ENCODE results near the gene SPNS3. TPM values are rescaled to one million over a fixed set of nuclear protein-coding genes. Genes with fewer than 3 reads are reported as not detected.

SPNS3 gene
- total RNA-seq, 1 donor from 2014 or later = not detected

GRCh38 chr17:4453812-4454591, 20.3 kb downstream of the SPNS3 start:
- H3K27me3 ChIP-seq (ENCODE audit: control insufficient read depth, insufficient read depth, low read length) = peaks cover 5% of the 10 kb centered on the region
- FAIRE-seq = peak; percentile 81
- H3K4me3 ChIP-seq (ENCODE audit: low read depth, low read length) = no peak overlapping the region
- no peaks in the 10 kb centered on the region for H3K36me3 ChIP-seq (ENCODE audit: control insufficient read depth, insufficient read depth, low read length)
- DNase-seq (ENCODE audit: low read depth) = no peak
- no peak for TF ChIP-seq CTCF (IDR thresholded peaks at IDR 0.05; ENCODE audit: insufficient read depth, low read length, severe bottlenecking)

- TF ChIP-seq CTCF (IDR thresholded peaks at IDR 0.05; ENCODE audit: insufficient read depth, low read length, severe bottlenecking) = no peak
- DNase-seq (ENCODE audit: low read depth) = no peak
- Histone ChIP-seq H3K36me3 (ENCODE audit: control insufficient read depth, insufficient read depth, low read length) (no peaks in the 10 kb centered on the region), H3K27me3 (ENCODE audit: control insufficient read depth, insufficient read depth, low read length) (no peaks in the 10 kb centered on the region), H3K4me3 (ENCODE audit: low read depth, low read length) (no peak overlapping the region)
- no peak for FAIRE-seq
Observed at GRCh38 chr17:4460661-4461060, 26.9 kb downstream of the SPNS3 start.

- Histone ChIP-seq H3K36me3 (ENCODE audit: control insufficient read depth, insufficient read depth, low read length) (no peaks in the 10 kb centered on the region), H3K4me3 (ENCODE audit: low read depth, low read length) (no peak overlapping the region), H3K27me3 (ENCODE audit: control insufficient read depth, insufficient read depth, low read length) (no peaks in the 10 kb centered on the region)
- DNase-seq (ENCODE audit: low read depth) (no peak), FAIRE-seq (no peak)
- TF ChIP-seq CTCF (IDR thresholded peaks at IDR 0.05; ENCODE audit: insufficient read depth, low read length, severe bottlenecking) = no peak
Observed at GRCh38 chr17:4463818-4464476, 30.2 kb downstream of the SPNS3 start.

- FAIRE-seq (no peak), DNase-seq (ENCODE audit: low read depth) (no peak)
- Histone ChIP-seq H3K27me3 (ENCODE audit: control insufficient read depth, insufficient read depth, low read length) (no peaks in the 10 kb centered on the region), H3K4me3 (ENCODE audit: low read depth, low read length) (no peak overlapping the region), H3K36me3 (ENCODE audit: control insufficient read depth, insufficient read depth, low read length) (no peaks in the 10 kb centered on the region)
- no peak for TF ChIP-seq CTCF (IDR thresholded peaks at IDR 0.05; ENCODE audit: insufficient read depth, low read length, severe bottlenecking)
Observed at GRCh38 chr17:4465786-4466185, 32.0 kb downstream of the SPNS3 start.

GRCh38 chr17:4467287-4467686, 33.5 kb downstream of the SPNS3 start:
- H3K36me3 ChIP-seq (ENCODE audit: control insufficient read depth, insufficient read depth, low read length) = no peaks in the 10 kb centered on the region
- no peak for TF ChIP-seq CTCF (IDR thresholded peaks at IDR 0.05; ENCODE audit: insufficient read depth, low read length, severe bottlenecking)
- H3K4me3 ChIP-seq (ENCODE audit: low read depth, low read length) = no peak overlapping the region
- no peak for DNase-seq (ENCODE audit: low read depth)
- no peak for FAIRE-seq
- H3K27me3 ChIP-seq (ENCODE audit: control insufficient read depth, insufficient read depth, low read length) = no peaks in the 10 kb centered on the region

Data from bronchial epithelial cell (primary cell).